ENCODE measurements around the gene POU5F2.

Gene POU5F2

GRCh38 chr5:93715327-93715726 is 26.1 kb downstream of the POU5F2 start:
- Histone ChIP-seq H3K9me3 (ENCODE audit: control insufficient read depth, low read depth, low read length) (no peaks in the 10 kb centered on the region), H3K36me3 (ENCODE audit: control insufficient read depth, low read depth, low read length) (no peaks in the 10 kb centered on the region), H3K27ac (ENCODE audit: low read length) (no peak overlapping the region), H3K27me3 (ENCODE audit: control insufficient read depth, insufficient read depth, low read length) (no peaks in the 10 kb centered on the region), H3K9ac (ENCODE audit: low read length) (no peak overlapping the region), H3K4me3 (ENCODE audit: low read length) (no peak overlapping the region), H3K4me1 (ENCODE audit: control insufficient read depth, low read depth, low read length) (peaks cover 7% of the 10 kb centered on the region)

DNA sequence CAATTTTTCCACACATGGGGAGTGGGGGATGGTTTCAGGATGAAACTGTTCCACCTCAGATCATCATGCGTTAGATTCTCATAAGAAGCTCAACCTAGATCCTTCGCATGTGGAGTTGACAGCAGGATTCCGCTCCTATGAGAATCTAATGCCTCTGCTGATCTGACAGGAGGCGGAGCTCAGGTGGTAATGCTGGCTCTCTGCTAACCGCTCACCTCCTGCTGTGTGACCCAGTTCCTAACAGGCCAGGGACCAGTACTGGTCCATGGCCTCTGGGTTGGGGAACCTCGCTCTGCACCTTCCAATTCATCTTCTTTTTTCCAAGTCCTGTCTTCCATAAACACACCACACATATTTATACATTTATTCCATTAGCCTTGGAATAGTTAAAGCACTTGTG is 33.0 kb downstream of the POU5F2 start:
- Histone ChIP-seq H3K4me3 (ENCODE audit: low read length) (no peak overlapping the region), H3K9me3 (ENCODE audit: control insufficient read depth, low read depth, low read length) (no peaks in the 10 kb centered on the region), H3K27ac (ENCODE audit: low read length) (no peak overlapping the region), H3K4me1 (ENCODE audit: control insufficient read depth, low read depth, low read length) (no peaks in the 10 kb centered on the region), H3K36me3 (ENCODE audit: control insufficient read depth, low read depth, low read length) (no peaks in the 10 kb centered on the region), H3K27me3 (ENCODE audit: control insufficient read depth, insufficient read depth, low read length) (no peaks in the 10 kb centered on the region), H3K9ac (ENCODE audit: low read length) (no peak overlapping the region)

DNA sequence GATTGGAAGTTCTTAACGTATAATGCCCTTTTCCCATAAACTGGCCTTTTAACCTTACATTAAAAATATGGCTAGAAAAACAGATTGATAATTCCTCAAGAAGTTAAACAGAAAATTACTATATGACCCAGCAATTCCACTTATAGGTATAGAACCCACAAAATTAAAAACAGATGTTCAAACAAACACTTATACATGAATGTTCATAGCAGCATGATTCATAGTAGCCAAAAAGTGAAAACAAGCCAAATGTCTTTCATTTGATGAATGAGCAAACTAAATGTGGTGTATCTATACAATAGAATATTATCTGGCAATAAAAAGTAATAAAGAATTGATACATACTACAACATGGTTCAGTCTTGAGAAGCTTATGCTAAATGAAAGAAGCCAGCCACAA is 35.5 kb downstream of the POU5F2 start:
- Histone ChIP-seq H3K27ac (ENCODE audit: low read length) (no peak overlapping the region), H3K4me3 (ENCODE audit: low read length) (no peak overlapping the region), H3K36me3 (ENCODE audit: control insufficient read depth, low read depth, low read length) (no peaks in the 10 kb centered on the region)

DNA sequence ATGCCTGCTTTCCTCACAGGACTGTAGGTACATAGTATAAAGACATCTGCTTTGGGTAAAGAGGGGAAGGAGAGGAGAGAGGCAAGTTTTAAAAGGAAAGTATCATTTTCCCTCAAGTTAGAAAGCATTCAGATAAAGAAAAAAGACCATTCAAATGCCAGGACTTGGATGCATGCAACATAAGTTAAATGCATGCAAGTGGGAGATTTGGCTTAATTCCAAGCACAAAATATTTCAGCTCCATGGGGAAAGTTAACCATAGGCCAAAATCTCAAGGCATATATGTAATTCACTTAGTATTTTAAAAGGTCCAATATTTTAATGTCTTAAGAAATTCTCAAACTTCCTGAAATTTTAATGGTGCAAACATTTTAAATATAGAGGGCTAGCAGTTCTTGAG is 36.4 kb downstream of the POU5F2 start:
- Histone ChIP-seq H3K36me3 (ENCODE audit: control insufficient read depth, low read depth, low read length) (no peaks in the 10 kb centered on the region), H3K9ac (ENCODE audit: low read length) (no peak overlapping the region), H3K27me3 (ENCODE audit: control insufficient read depth, insufficient read depth, low read length) (no peaks in the 10 kb centered on the region), H3K27ac (ENCODE audit: low read length) (no peak overlapping the region), H3K4me1 (ENCODE audit: control insufficient read depth, low read depth, low read length) (no peaks in the 10 kb centered on the region), H3K9me3 (ENCODE audit: control insufficient read depth, low read depth, low read length) (no peaks in the 10 kb centered on the region), H3K4me3 (ENCODE audit: low read length) (no peak overlapping the region)

More for the DNA sequence above, 35.5 kb downstream of the POU5F2 start:
- H3K9ac ChIP-seq (ENCODE audit: low read length), result no peak overlapping the region
- H3K27me3 ChIP-seq (ENCODE audit: control insufficient read depth, insufficient read depth, low read length), result no peaks in the 10 kb centered on the region
- H3K4me1 ChIP-seq (ENCODE audit: control insufficient read depth, low read depth, low read length), result no peaks in the 10 kb centered on the region
- H3K9me3 ChIP-seq (ENCODE audit: control insufficient read depth, low read depth, low read length), result no peaks in the 10 kb centered on the region

DNA sequence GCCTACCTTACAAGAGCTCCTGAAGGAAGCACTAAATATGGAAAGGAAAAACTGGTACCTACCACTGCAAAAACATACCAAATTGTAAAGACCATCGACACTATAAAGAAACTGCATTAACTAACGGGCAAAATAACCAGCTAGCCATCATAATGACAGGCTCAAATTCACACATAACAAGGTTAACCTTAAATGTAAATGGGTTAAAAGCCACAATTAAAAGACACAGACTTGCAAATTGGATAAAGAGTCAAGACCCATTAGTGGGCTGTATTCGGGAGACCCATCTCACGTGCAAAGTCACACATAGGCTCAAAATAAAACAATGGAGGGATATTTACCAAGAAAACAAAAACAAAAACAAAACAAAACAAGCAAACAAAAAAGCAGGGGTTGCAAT is 49.4 kb downstream of the POU5F2 start:
- no peak overlapping the region for H3K27ac ChIP-seq (ENCODE audit: low read length)
- no peak overlapping the region for H3K9ac ChIP-seq (ENCODE audit: low read length)
- H3K36me3 ChIP-seq (ENCODE audit: control insufficient read depth, low read depth, low read length), result no peaks in the 10 kb centered on the region
- H3K27me3 ChIP-seq (ENCODE audit: control insufficient read depth, insufficient read depth, low read length), result no peaks in the 10 kb centered on the region
- no peaks in the 10 kb centered on the region for H3K4me1 ChIP-seq (ENCODE audit: control insufficient read depth, low read depth, low read length)
- H3K9me3 ChIP-seq (ENCODE audit: control insufficient read depth, low read depth, low read length), result no peaks in the 10 kb centered on the region
- no peak overlapping the region for H3K4me3 ChIP-seq (ENCODE audit: low read length)

All from iPS-18a (cell line).